ENCODE measurements around the gene CASP14.

GRCh38 chr19:15042003-15042402 lies 7.3 kb upstream of the CASP14 start:
- TF ChIP-seq POLR2AphosphoS5 (IDR thresholded peaks at IDR 0.05; ENCODE audit: low read depth, low read length) (no peak), TAF1 (IDR thresholded peaks at IDR 0.05; ENCODE audit: borderline replicate concordance, insufficient read depth, low read length) (no peak), SIN3A (IDR thresholded peaks at IDR 0.05; ENCODE audit: borderline replicate concordance, insufficient read depth, low read length) (no peak)
- TF ChIP-seq, protein P1, sequence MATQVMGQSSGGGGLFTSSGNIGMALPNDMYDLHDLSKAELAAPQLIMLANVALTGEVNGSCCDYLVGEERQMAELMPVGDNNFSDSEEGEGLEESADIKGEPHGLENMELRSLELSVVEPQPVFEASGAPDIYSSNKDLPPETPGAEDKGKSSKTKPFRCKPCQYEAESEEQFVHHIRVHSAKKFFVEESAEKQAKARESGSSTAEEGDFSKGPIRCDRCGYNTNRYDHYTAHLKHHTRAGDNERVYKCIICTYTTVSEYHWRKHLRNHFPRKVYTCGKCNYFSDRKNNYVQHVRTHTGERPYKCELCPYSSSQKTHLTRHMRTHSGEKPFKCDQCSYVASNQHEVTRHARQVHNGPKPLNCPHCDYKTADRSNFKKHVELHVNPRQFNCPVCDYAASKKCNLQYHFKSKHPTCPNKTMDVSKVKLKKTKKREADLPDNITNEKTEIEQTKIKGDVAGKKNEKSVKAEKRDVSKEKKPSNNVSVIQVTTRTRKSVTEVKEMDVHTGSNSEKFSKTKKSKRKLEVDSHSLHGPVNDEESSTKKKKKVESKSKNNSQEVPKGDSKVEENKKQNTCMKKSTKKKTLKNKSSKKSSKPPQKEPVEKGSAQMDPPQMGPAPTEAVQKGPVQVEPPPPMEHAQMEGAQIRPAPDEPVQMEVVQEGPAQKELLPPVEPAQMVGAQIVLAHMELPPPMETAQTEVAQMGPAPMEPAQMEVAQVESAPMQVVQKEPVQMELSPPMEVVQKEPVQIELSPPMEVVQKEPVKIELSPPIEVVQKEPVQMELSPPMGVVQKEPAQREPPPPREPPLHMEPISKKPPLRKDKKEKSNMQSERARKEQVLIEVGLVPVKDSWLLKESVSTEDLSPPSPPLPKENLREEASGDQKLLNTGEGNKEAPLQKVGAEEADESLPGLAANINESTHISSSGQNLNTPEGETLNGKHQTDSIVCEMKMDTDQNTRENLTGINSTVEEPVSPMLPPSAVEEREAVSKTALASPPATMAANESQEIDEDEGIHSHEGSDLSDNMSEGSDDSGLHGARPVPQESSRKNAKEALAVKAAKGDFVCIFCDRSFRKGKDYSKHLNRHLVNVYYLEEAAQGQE (IDR thresholded peaks at IDR 0.05; ENCODE audit: insufficient read depth in 1 of 2, low read depth in 2 of 2, low read length in 2 of 2): no peak
